ENCODE measurements around the gene SCGB1D1.

DNA sequence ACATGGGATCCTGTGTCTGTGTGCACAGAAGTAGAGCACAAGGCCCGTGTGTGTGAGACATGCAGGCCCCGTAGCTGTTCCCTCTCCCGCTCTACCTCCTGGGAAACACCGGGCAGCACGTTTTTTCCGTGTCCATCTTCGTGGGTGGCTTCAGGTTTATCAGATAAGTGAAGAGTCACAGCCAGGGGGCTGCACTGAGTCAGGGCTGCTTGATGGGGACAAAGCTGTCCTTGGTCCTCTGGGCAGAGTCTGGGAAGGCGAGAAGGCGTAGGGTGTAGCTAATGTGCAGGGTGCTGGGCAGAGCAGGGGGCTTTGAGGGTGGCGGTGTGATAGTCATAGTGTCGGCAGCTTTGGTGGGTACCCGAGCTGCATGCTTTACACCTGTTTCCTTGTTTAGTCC, 42.5 kb upstream of the SCGB1D1 start:
- TF ChIP-seq SP1 (CRISPR knock-in tag; conservative IDR thresholded peaks at IDR 0.05) (no peak), FOXK1 (CRISPR knock-in tag; IDR thresholded peaks at IDR 0.05) (no peak), TEAD4 (CRISPR knock-in tag; IDR thresholded peaks at IDR 0.05) (no peak), NR3C1 (CRISPR knock-in tag; conservative IDR thresholded peaks at IDR 0.05; ENCODE audit: low read depth) (no peak), IRF2 (CRISPR knock-in tag; IDR thresholded peaks at IDR 0.05; ENCODE audit: borderline replicate concordance, low read depth) (no peak), ZNF317 (CRISPR knock-in tag; IDR thresholded peaks at IDR 0.05; ENCODE audit: borderline replicate concordance, low read depth) (no peak)
- TF ChIP-seq, protein P1, sequence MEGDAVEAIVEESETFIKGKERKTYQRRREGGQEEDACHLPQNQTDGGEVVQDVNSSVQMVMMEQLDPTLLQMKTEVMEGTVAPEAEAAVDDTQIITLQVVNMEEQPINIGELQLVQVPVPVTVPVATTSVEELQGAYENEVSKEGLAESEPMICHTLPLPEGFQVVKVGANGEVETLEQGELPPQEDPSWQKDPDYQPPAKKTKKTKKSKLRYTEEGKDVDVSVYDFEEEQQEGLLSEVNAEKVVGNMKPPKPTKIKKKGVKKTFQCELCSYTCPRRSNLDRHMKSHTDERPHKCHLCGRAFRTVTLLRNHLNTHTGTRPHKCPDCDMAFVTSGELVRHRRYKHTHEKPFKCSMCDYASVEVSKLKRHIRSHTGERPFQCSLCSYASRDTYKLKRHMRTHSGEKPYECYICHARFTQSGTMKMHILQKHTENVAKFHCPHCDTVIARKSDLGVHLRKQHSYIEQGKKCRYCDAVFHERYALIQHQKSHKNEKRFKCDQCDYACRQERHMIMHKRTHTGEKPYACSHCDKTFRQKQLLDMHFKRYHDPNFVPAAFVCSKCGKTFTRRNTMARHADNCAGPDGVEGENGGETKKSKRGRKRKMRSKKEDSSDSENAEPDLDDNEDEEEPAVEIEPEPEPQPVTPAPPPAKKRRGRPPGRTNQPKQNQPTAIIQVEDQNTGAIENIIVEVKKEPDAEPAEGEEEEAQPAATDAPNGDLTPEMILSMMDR (IDR thresholded peaks at IDR 0.05) = no peak
- TF ChIP-seq, protein P2, sequence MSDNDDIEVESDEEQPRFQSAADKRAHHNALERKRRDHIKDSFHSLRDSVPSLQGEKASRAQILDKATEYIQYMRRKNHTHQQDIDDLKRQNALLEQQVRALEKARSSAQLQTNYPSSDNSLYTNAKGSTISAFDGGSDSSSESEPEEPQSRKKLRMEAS (CRISPR knock-in tag; IDR thresholded peaks at IDR 0.05) = no peak

All from WTC11 (cell line).